HG03196 (cell line): ENCODE results near the gene NT5DC2.

Experiments
- ATAC-seq: cut with Tn5 transposase; IDR thresholded peaks from one replicate; pipeline ENCODE4 v1.9.1; 2021; ENCODE audit not compliant: unreplicated experiment

NT5DC2 gene

DNA sequence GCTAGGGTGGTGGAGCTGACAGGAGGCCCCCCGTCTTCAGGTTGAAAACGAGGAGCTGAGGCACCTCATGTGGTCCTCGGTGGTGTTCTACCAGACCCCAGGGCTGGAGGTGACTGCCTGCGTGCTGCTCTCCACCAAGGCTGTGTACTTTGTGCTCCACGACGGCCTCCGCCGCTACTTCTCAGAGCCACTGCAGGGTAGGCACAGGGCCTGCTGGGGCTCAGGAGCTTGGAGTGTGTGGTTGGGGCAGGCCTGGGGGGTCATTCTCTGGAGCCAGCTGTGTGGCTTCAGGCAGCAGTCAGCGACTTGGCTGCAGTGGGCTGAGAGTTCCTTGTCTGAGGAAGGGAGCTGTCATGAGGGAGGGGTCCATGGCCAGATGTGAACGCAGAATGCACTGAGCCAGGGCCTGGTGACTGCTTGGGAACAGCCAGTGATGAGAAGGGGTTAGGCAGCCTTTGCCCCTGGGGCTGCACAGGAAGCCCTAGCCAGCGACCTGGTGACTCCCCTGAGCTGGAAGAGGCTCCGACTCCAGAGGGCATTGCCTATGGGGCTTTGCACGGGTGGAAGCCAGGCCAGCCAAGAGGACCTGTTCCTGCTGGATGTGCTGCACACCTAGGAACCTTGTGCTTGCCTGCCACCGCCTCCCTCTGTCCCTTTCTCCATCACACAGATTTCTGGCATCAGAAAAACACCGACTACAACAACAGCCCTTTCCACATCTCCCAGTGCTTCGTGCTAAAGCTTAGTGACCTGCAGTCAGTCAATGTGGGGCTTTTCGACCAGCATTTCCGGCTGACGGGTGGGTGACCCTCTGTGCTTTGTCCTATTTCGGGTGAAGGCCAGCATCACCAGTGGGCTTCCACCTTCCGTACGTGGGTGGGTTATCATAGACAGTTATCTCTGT lies 43.4 kb downstream of the NT5DC2 start:
- ATAC-seq = no peak

GRCh38 chr3:52489453-52489852 lies 44.2 kb downstream of the NT5DC2 start:
- ATAC-seq = no peak

- no peak for ATAC-seq
Observed at GRCh38 chr3:52488746-52489145, 44.9 kb downstream of the NT5DC2 start.

- no peak for ATAC-seq
Observed at GRCh38 chr3:52487788-52488691, 45.6 kb downstream of the NT5DC2 start.

- no peak for ATAC-seq
Observed at GRCh38 chr3:52487050-52487787, 46.4 kb downstream of the NT5DC2 start.

- no peak for ATAC-seq
Observed at GRCh38 chr3:52484680-52485461, 48.8 kb downstream of the NT5DC2 start.

- ATAC-seq = no peak
Observed at GRCh38 chr3:52483577-52484381, 49.9 kb downstream of the NT5DC2 start.

DNA sequence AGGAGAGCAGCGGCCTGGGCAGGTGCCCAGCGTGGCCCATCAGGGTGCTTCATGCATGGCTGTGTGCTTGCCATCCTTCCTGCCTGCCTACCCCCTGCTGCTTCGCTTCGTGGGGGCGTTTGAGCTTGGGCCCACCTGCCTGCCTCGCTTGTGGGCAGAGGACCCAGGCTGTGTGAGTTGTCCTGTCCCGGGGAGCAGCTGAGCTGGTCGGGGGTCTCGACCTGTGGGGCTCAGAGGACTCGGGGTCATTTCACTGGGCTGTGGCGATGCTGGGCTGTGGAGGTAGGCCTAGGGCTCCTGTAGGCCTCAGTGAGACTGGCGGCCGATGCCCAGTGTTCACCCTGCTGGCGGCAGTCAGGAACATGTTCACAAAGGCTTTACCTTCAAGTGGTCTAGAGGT lies 50.6 kb downstream of the NT5DC2 start:
- ATAC-seq = no peak

DNA sequence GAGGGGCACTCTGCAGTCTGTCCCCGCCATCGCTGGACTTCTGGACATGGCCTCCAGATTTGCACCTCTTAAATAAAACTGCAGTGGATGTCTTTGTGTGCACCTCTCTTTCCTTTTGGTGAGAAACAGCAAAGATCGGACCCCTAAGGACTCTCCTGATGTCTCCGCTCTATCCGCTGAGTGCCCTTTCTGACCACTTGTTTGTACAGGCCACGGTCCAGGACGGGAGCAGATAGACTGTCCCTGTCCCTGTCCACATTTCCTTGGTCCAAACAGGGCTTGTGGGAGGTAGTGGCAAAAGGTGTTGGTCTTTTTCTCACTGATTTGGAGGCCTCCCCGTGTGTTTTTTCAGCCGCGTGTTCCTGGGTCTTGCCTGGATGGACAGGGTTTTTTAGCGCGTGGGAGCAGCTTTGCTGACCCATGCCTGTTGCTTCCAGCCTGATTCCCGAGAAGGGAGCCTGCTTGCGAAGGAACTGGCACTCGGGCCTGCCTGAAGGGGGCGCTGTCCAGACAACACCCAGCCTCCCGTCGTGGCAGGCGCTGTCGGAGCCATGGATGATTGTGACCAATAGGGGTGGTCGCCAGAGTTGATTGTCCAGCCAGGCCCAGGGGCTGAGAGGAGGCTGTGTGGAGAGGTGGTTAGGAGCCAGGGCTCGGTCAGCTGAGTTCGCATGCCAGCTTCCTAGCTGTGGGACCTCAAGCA lies 51.7 kb downstream of the NT5DC2 start:
- no peak for ATAC-seq

DNA sequence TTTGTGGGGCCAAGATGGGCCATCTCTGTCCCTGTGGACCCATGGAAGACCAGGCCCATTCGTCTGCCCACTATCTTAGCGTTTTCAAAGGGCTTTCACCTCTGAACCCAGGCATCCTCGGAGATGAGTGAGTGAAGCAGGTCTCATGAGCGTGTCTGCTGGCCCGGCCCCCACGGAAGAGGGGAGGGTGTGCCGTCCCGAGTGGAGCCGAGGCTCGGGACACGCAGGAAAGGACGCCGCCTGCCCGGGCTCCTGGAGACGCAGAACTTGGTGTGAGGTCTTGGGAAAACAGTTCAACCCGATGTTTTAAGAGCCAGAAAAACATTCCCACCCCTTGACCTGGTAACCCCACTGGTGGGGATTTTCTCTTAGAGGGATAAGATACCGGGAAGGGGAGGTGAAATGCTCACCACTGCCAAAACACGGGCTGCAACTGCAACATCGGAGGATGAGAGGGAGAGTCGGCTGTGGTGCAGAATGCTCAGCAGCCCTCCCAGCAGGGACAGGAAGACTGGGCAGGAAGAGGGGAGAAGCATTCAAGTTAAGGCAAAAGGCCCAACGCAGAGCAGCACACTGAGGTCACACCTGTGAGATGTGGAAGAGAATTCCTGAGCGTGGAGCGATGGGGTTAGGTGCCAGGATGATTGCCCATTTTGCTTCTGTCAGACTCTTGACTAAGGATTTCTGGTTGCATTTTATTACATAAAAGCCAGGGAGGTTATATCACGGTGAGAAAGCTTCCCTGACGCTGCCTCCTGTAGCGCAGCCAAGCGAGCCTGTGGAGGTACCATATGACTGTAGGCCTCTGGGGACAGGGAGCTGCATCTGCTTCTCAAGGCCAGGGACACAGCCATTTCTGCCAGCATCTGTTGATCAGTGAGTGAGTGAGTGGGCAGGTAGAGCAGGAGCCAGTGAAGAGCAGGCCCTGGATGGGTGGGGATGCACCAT lies 52.6 kb downstream of the NT5DC2 start:
- ATAC-seq = no peak

DNA sequence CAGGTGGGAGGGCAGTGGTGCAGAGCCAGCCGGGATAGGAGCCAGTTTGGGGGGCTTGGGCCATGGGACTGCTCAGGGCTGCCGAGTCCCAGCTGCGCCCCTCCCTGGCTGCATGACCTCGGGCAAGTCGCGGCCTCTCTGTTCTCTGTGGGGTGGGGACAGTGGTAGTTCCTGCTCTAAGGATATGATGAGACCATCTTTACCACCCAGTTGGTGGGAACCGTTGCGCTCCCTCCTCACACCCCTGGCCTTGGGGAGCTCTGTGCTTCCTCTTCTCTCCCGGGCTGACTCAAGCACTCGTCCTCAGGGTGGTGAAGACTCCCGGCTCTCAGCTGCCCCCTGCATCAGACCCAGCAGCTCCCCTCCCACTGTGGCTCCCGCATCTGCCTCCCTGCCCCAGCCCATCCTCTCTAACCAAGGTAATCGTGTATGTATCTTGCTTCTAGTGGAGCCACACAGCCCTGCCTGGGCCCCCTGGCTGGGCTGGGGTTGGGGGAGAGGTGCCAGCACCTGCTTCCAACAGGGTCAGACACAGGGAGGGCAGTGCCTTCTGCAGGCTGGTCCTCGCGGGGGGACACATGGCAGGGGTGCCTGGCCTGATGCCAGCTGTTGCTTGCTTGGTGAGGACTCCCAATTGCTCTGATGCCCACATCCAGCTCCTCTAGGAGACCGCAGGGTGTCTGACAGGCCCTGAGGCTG lies 53.6 kb downstream of the NT5DC2 start:
- no peak for ATAC-seq

- no peak for ATAC-seq
Observed at GRCh38 chr3:52479037-52479876, 54.4 kb downstream of the NT5DC2 start.

DNA sequence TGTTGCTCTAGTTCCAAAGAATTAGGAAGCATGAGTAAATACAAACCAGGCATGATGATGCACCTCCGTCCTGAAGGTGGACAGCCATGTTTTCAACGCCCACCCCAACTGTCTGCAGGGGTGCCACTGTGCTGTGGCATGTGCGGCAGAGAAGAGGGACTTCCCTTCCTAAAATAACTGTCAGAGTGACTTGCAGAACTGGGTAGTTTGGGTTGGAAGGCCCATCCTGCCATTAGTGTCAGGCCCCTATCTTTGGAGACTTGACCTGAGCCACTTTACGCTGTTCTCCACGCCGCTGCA lies 55.9 kb downstream of the NT5DC2 start:
- ATAC-seq = no peak

GRCh38 chr3:52477076-52477795 lies 56.4 kb downstream of the NT5DC2 start:
- no peak for ATAC-seq
